HCT116 (cell line): Measurements from ENCODE around the gene LCN2. TPM values are rescaled to one million over a fixed set of nuclear protein-coding genes. Genes with fewer than 3 reads are reported as not detected.

Experiments
- ATAC-seq: fragments of 200-7000 bp; cut with Tn5 transposase; 2 replicates; pipeline ENCODE4 v1.9.1; 2020; ENCODE audit warnings: mild to moderate bottlenecking, moderate library complexity
- BruUV-seq: library from RNA; stranded (reverse); fragments of 400-500 nt; replicated peaks from 2 replicates; lab custom pipeline; 2021; lab: Mats Ljungman, UMichigan
- CTCF ChIA-PET: fragments of 300-600 bp; sonication (Branson Sonifier 250); formaldehyde crosslinking; loops from one replicate; lab custom pipeline; 2021; ENCODE audit warnings: antibody characterized with exemption; lab: Charles Lee
- POLR2A ChIA-PET: fragments of 300-600, 350-600 bp; sonication (Branson Sonifier 250); formaldehyde crosslinking; loops from one replicate; lab custom pipeline; 2021; ENCODE audit warnings: antibody characterized with exemption; lab: Charles Lee
- RAD21 ChIA-PET, 2 experiments: fragments of 300-600 bp; sonication (Branson Sonifier 250); formaldehyde crosslinking; loops; one replicate each; lab custom pipeline; 2023; ENCODE audit warnings: low total read pairs in 2 of 2; ENCODE audit not compliant: uncharacterized antibody in 2 of 2, unreplicated experiment in 2 of 2, low non-redundant PET in 1 of 2; lab: Charles Lee
- DNase-seq: peaks from one replicate; pipeline ENCODE4 v3.0.0-alpha.2; 2010; ENCODE audit warnings: low read depth, low spot score
- H2AFZ ChIP-seq: fragments of 200-600 bp; shearing (Covaris generic), sonication (generic); 2 replicates; pipeline ENCODE4 v1.6.1; 2017; ENCODE audit warnings: low read depth, mixed run types, mixed read lengths, antibody characterized with exemption, low read length; ENCODE audit not compliant: poor library complexity, severe bottlenecking
- H3K27ac ChIP-seq: 2 replicates; pipeline ENCODE4 v1.5.1; 2012; ENCODE audit warnings: low read depth, low read length
- H3K27me3 ChIP-seq: fragments of 200-600 bp; sonication (generic); 2 replicates; pipeline ENCODE4 v1.6.1; 2016; ENCODE audit warnings: mixed run types, low read length, mixed read lengths; ENCODE audit not compliant: insufficient read depth
- H3K36me3 ChIP-seq, 2 experiments: fragments of 200-500 bp in 1 of 2; fragments of 200-600 bp in 1 of 2; sonication (Bioruptor generic) in 1 of 2; sonication (generic) in 1 of 2; 2 replicates each; pipeline versions ENCODE4 v1.5.1 to v1.6.1; 2014 to 2016; ENCODE audit warnings: low read length in 2 of 2, inconsistent platforms in 1 of 2, mixed read lengths in 1 of 2, mixed run types in 1 of 2; ENCODE audit not compliant: insufficient read depth in 2 of 2, control insufficient read depth in 1 of 2
- H3K4me1 ChIP-seq, 2 experiments: fragments of 200-600 bp in 1 of 2; sonication (generic) in 1 of 2; 2 replicates each; pipeline versions ENCODE4 v1.5.1 to v1.6.1; 2012 to 2017; ENCODE audit warnings: low read length in 2 of 2, inconsistent platforms in 1 of 2, mild to moderate bottlenecking in 1 of 2, mixed read lengths in 1 of 2, mixed run types in 1 of 2, moderate library complexity in 1 of 2; ENCODE audit not compliant: insufficient read depth in 2 of 2, control insufficient read depth in 1 of 2
- H3K4me2 ChIP-seq: fragments of 200-600 bp; sonication (generic); 2 replicates; pipeline ENCODE4 v1.6.1; 2017; ENCODE audit warnings: mixed run types, low read length, mixed read lengths
- H3K4me3 ChIP-seq, 2 experiments: fragments of 200-600 bp in 1 of 2; sonication (generic) in 1 of 2; replicated peaks in 1 of 2; 2 replicates each; pipeline ENCODE4 v1.5.1; 2011 to 2016; ENCODE audit warnings: low read length in 2 of 2, control low read depth in 1 of 2, low read depth in 1 of 2, mild to moderate bottlenecking in 1 of 2, mixed read lengths in 1 of 2, mixed run types in 1 of 2
- H3K79me2 ChIP-seq: fragments of 200-600 bp; sonication (generic); 2 replicates; pipeline ENCODE4 v1.6.1; 2017; ENCODE audit warnings: mild to moderate bottlenecking, mixed run types, low read length, moderate library complexity, mixed read lengths; ENCODE audit not compliant: insufficient read depth
- H3K9ac ChIP-seq: fragments of 200-600 bp; sonication (generic); 2 replicates; pipeline ENCODE4 v1.6.1; 2016; ENCODE audit warnings: low read length, mixed read lengths
- H3K9me2 ChIP-seq: fragments of 200-600 bp; sonication (generic), shearing (Covaris generic); 2 replicates; pipeline ENCODE4 v1.6.1; 2017; ENCODE audit warnings: mixed run types, mild to moderate bottlenecking, moderate library complexity; ENCODE audit not compliant: insufficient read depth
- H3K9me3 ChIP-seq, 2 experiments: fragments of 200-500 bp in 1 of 2; fragments of 200-600 bp in 1 of 2; sonication (Bioruptor generic) in 1 of 2; sonication (generic) in 1 of 2; 2 replicates each; pipeline ENCODE4 v1.6.1; 2014 to 2017; ENCODE audit warnings: low read length in 2 of 2, mixed read lengths in 2 of 2, inconsistent platforms in 1 of 2, low read depth in 1 of 2, mild to moderate bottlenecking in 1 of 2, mixed run types in 1 of 2, moderate library complexity in 1 of 2; ENCODE audit not compliant: control insufficient read depth in 1 of 2, insufficient read depth in 1 of 2
- H4K20me1 ChIP-seq: fragments of 200-600 bp; sonication (generic), shearing (Covaris generic); 2 replicates; pipeline ENCODE4 v1.6.1; 2017; ENCODE audit warnings: mixed run types, mild to moderate bottlenecking, moderate library complexity; ENCODE audit not compliant: insufficient read depth
- ATF3 ChIP-seq: IDR thresholded peaks from 2 replicates; pipeline ENCODE4 v1.6.1; 2012
- CTCF ChIP-seq, 3 experiments: fragments of 200-600 bp in 1 of 3; sonication (generic) in 1 of 3; IDR thresholded peaks in 2 of 3; conservative IDR thresholded peaks in 1 of 3; 2 replicates each; pipeline ENCODE4 v1.5.1; 2012 to 2017; ENCODE audit warnings: low read depth in 2 of 3, low read length in 2 of 3, antibody characterized with exemption in 1 of 3, borderline replicate concordance in 1 of 3, control low read depth in 1 of 3, mild to moderate bottlenecking in 1 of 3, mixed read lengths in 1 of 3, mixed run types in 1 of 3, moderate library complexity in 1 of 3; ENCODE audit not compliant: insufficient read depth in 1 of 3
- EZH2phosphoT487 ChIP-seq: fragments of 200-600 bp; IDR thresholded peaks from 2 replicates; pipeline ENCODE4 v1.6.1; 2018; ENCODE audit warnings: antibody characterized with exemption, borderline replicate concordance
- JUND ChIP-seq: IDR thresholded peaks from 2 replicates; pipeline ENCODE4 v1.6.1; 2012
- POLR2AphosphoS5 ChIP-seq: IDR thresholded peaks from 2 replicates; pipeline ENCODE4 v1.6.1; 2011; ENCODE audit warnings: mild to moderate bottlenecking, low read depth, low read length, moderate library complexity
- SIN3A ChIP-seq: IDR thresholded peaks from 2 replicates; pipeline ENCODE4 v1.6.1; 2012; ENCODE audit warnings: low read depth
- SRF ChIP-seq: IDR thresholded peaks from 2 replicates; pipeline ENCODE4 v1.6.1; 2012; ENCODE audit warnings: low read depth
- ZBTB33 ChIP-seq: IDR thresholded peaks from 2 replicates; pipeline ENCODE4 v1.6.1; 2011; ENCODE audit warnings: mild to moderate bottlenecking, low read length, moderate library complexity; ENCODE audit not compliant: insufficient replicate concordance; ENCODE audit errors: extremely low read depth
- ZFX ChIP-seq: fragments of 450-650 bp; IDR thresholded peaks from 2 replicates; pipeline ENCODE4 v1.6.1; 2017
- intact Hi-C: fragments of 100-400 bp; cut with micrococcal nuclease; formaldehyde crosslinking; loops from 2 replicates; pipeline ENCODE4 v1.10.0; 2022
- total RNA-seq: library from RNA; stranded (reverse); gene quantifications from one replicate; pipeline ENCODE4 v1.2.1, GENCODE V29; 2021; ENCODE audit not compliant: unreplicated experiment

LCN2 gene
- total RNA-seq, 1 experiment from 2014 or later, result 9.2 TPM

DNA sequence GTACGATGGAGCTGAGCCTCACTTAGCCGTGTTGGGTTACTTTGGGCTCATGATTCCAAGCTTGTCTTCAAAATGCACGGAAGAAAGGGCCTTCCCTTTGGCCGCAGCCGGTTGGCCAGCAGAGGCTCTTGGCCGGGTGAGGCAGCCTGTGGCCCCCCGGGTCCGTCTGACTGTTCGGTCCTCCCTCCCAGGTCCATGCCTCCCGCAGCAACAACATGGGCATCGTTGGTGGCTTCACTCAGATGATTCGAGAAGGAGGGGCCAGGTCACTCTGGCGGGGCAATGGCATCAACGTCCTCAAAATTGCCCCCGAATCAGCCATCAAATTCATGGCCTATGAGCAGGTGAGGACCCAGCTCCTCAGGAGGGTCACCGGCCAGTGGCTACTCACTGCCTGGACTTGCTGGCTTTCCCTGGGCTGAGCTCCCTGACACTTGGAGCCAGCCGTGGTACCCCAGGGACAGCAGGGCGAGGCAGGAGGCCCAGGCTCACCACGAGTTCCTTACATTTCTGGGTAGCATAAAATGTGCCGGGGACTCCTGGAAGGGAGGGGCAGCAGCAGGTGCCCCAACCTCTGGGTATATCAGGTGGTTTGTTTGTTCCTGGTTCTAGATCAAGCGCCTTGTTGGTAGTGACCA is 43.6 kb upstream of the LCN2 start:
- Histone ChIP-seq H3K9me2 (no peaks in the 10 kb centered on the region), H3K4me2 (no peak overlapping the region), H2AFZ (no peak overlapping the region), H3K36me3 (peaks cover 13 to 41% of the 10 kb centered on the region in 2 experiments), H3K79me2 (peaks cover 10% of the 10 kb centered on the region; the same call in 1 of the 2 replicates)
- RAD21 ChIA-PET, result no interaction called here
- intact Hi-C loops, result no loop called here
- ATAC-seq, result no peak
- no peak for TF ChIP-seq ZBTB33
- TF ChIP-seq ATF3, result no peak
- TF ChIP-seq CTCF (IDR thresholded peaks at IDR 0.05 in 2 of 3, conservative IDR thresholded peaks at IDR 0.05 in 1 of 3; ENCODE audit: borderline replicate concordance in 1 of 3, insufficient read depth in 1 of 3, low read depth in 2 of 3, low read length in 2 of 3), result no peak
- no peak for TF ChIP-seq POLR2AphosphoS5
- TF ChIP-seq SRF, result no peak
- no peak for TF ChIP-seq ZFX
- TF ChIP-seq SIN3A, result no peak
- TF ChIP-seq JUND, result no peak
- no peak for TF ChIP-seq EZH2phosphoT487
- TF ChIP-seq, all 23 proteins: peak for 0
- H3K27ac ChIP-seq, result no peak overlapping the region
- ChIA-PET POLR2A (no interaction called here), CTCF (interaction anchor here (1.0 kb wide), 1 partner anchor 12 kb away, joined by 3 read pairs; no protein-coding TSS in a partner anchor)
- H3K27me3 ChIP-seq, result no peaks in the 10 kb centered on the region
- H3K9me3 ChIP-seq, result no peaks in the 10 kb centered on the region
- no peaks in the 10 kb centered on the region for H3K4me1 ChIP-seq
- no peak for DNase-seq
- no TSS peak for BruUV-seq
- no peaks in the 10 kb centered on the region for H4K20me1 ChIP-seq
- H3K4me3 ChIP-seq, result no peak overlapping the region
- no peak overlapping the region for H3K9ac ChIP-seq
